IMR-90 (cell line): ENCODE data around the gene CENPVL2. TPM values are rescaled to one million over a fixed set of nuclear protein-coding genes. Genes with fewer than 3 reads are reported as not detected.

Experiments
- ATAC-seq: fragments of 200-7000 bp; cut with Tn5 transposase; 2 replicates; pipeline ENCODE4 v1.9.1; 2020; ENCODE audit warnings: low read depth, mild to moderate bottlenecking, moderate library complexity
- BruUV-seq: library from RNA; stranded (reverse); fragments of 400-500 nt; replicated peaks from 2 replicates; lab custom pipeline; 2021; lab: Mats Ljungman, UMichigan
- CTCF ChIA-PET: fragments of 300-600 bp; formaldehyde crosslinking; extraction: SDS; loops from one replicate; lab custom pipeline; 2021; ENCODE audit warnings: antibody characterized with exemption; lab: Yijun Ruan, JAX
- POLR2A ChIA-PET: fragments of 300-600 bp; sonication (Branson Sonifier 250); formaldehyde crosslinking; loops from one replicate; lab custom pipeline; 2022; ENCODE audit warnings: antibody characterized with exemption; ENCODE audit not compliant: unreplicated experiment; lab: Charles Lee
- DNase-seq: peaks from one replicate; pipeline ENCODE4 v3.0.0; 2013
- H2AFZ ChIP-seq: replicated peaks from 2 replicates; pipeline ENCODE3; 2013; ENCODE audit warnings: low read length, mild to moderate bottlenecking; ENCODE audit not compliant: poor library complexity
- H2AK5ac ChIP-seq: 2 replicates; pipeline ENCODE4 v1.6.1; 2013; ENCODE audit warnings: low read depth, low read length, inconsistent platforms
- H2AK9ac ChIP-seq: replicated peaks from 2 replicates; pipeline ENCODE3; 2013; ENCODE audit warnings: mild to moderate bottlenecking, low read depth, low read length, moderate library complexity; ENCODE audit not compliant: poor library complexity
- H2BK120ac ChIP-seq: 2 replicates; pipeline ENCODE4 v1.6.1; 2013; ENCODE audit warnings: low read depth, low read length, inconsistent platforms
- H2BK15ac ChIP-seq: 3 replicates; pipeline ENCODE4 v1.6.1; 2013; ENCODE audit warnings: low read depth, low read length, inconsistent platforms
- H2BK20ac ChIP-seq: 2 replicates; pipeline ENCODE4 v1.6.1; 2013; ENCODE audit warnings: low read depth, mild to moderate bottlenecking, inconsistent platforms, low read length, moderate library complexity
- H2BK5ac ChIP-seq: 2 replicates; pipeline ENCODE4 v1.6.1; 2013; ENCODE audit warnings: mild to moderate bottlenecking, low read depth, low read length, inconsistent platforms; ENCODE audit not compliant: poor library complexity, severe bottlenecking
- H3K14ac ChIP-seq: replicated peaks from 2 replicates; pipeline ENCODE4 v1.6.1; 2013; ENCODE audit warnings: low read depth, low read length, inconsistent platforms
- H3K18ac ChIP-seq: 2 replicates; pipeline ENCODE4 v1.6.1; 2013; ENCODE audit warnings: low read depth, low read length, control low read depth
- H3K23ac ChIP-seq: 2 replicates; pipeline ENCODE4 v1.6.1; 2013; ENCODE audit warnings: low read depth, low read length, inconsistent platforms
- H3K27ac ChIP-seq: 2 replicates; pipeline ENCODE4 v1.5.1; 2013; ENCODE audit warnings: mild to moderate bottlenecking, control low read depth, low read length; ENCODE audit not compliant: insufficient read depth
- H3K27me3 ChIP-seq: 2 replicates; pipeline ENCODE4 v1.6.1; 2013; ENCODE audit warnings: low read length; ENCODE audit not compliant: control insufficient read depth, insufficient read depth
- H3K36me3 ChIP-seq: 2 replicates; pipeline ENCODE4 v1.6.1; 2013; ENCODE audit warnings: low read length, mixed read lengths; ENCODE audit not compliant: control insufficient read depth, insufficient read depth
- H3K4ac ChIP-seq: 2 replicates; pipeline ENCODE4 v1.6.1; 2013; ENCODE audit warnings: low read depth, low read length, inconsistent platforms
- H3K4me1 ChIP-seq: 2 replicates; pipeline ENCODE4 v1.6.1; 2013; ENCODE audit warnings: low read length, mixed read lengths; ENCODE audit not compliant: control insufficient read depth, insufficient read depth
- H3K4me2 ChIP-seq: 2 replicates; pipeline ENCODE4 v1.6.1; 2013; ENCODE audit warnings: low read depth, mild to moderate bottlenecking, control low read depth, low read length, moderate library complexity
- H3K4me3 ChIP-seq: 2 replicates; pipeline ENCODE4 v1.5.1; 2013; ENCODE audit warnings: low read depth, mild to moderate bottlenecking, control low read depth, low read length, moderate library complexity; ENCODE audit not compliant: insufficient read depth
- H3K56ac ChIP-seq: 2 replicates; pipeline ENCODE4 v1.6.1; 2013; ENCODE audit warnings: low read length, inconsistent platforms; ENCODE audit not compliant: insufficient read depth; ENCODE audit errors: extremely low read depth
- H3K79me1 ChIP-seq, 2 experiments: 2 replicates each; pipeline ENCODE4 v1.6.1; 2013; ENCODE audit warnings: low read length in 2 of 2, inconsistent platforms in 1 of 2, low read depth in 1 of 2
- H3K9ac ChIP-seq: 2 replicates; pipeline ENCODE4 v1.6.1; 2013; ENCODE audit warnings: low read depth, low read length, control low read depth
- H3K9me1 ChIP-seq: 2 replicates; pipeline ENCODE4 v1.6.1; 2013; ENCODE audit warnings: low read length, inconsistent platforms; ENCODE audit not compliant: insufficient read depth
- H3K9me3 ChIP-seq: 2 replicates; pipeline ENCODE4 v1.6.1; 2013; ENCODE audit warnings: low read length; ENCODE audit not compliant: control insufficient read depth, insufficient read depth
- H4K20me1 ChIP-seq: 2 replicates; pipeline ENCODE4 v1.6.1; 2013; ENCODE audit warnings: low read length, inconsistent platforms; ENCODE audit not compliant: insufficient read depth
- H4K5ac ChIP-seq: 2 replicates; pipeline ENCODE4 v1.6.1; 2013; ENCODE audit warnings: mild to moderate bottlenecking, low read depth, low read length, control low read depth
- H4K8ac ChIP-seq, 2 experiments: 2 replicates each; pipeline ENCODE4 v1.6.1; 2013; ENCODE audit warnings: low read depth in 2 of 2, low read length in 2 of 2, control low read depth in 1 of 2, inconsistent platforms in 1 of 2
- H4K91ac ChIP-seq: 2 replicates; pipeline ENCODE4 v1.6.1; 2013; ENCODE audit warnings: low read depth, low read length, inconsistent platforms; ENCODE audit not compliant: insufficient read depth
- BHLHE40 ChIP-seq: fragments of 150-350 bp; IDR thresholded peaks from 2 replicates; pipeline ENCODE4 v1.6.1; 2016; ENCODE audit warnings: mild to moderate bottlenecking, low read depth, low read length
- CEBPB ChIP-seq: IDR thresholded peaks from 2 replicates; pipeline ENCODE4 v1.6.1; 2012; ENCODE audit warnings: low read depth, low read length, improper control_type of control experiment
- CHD1 ChIP-seq: IDR thresholded peaks from 2 replicates; pipeline ENCODE4 v1.6.1; 2012; ENCODE audit warnings: low read depth, low read length, improper control_type of control experiment
- CTCF ChIP-seq: conservative IDR thresholded peaks from 2 replicates; pipeline ENCODE4 v1.5.1; 2012; ENCODE audit warnings: mild to moderate bottlenecking, low read depth, low read length, improper control_type of control experiment
- ELK1 ChIP-seq: fragments of 150-350 bp; IDR thresholded peaks from 2 replicates; pipeline ENCODE4 v1.6.1; 2016; ENCODE audit warnings: low read depth, mild to moderate bottlenecking, low read length, moderate library complexity, borderline replicate concordance
- FOS ChIP-seq: fragments of 150-350 bp; IDR thresholded peaks from 2 replicates; pipeline ENCODE4 v1.6.1; 2016; ENCODE audit warnings: low read depth, low read length
- MAFK ChIP-seq: IDR thresholded peaks from 2 replicates; pipeline ENCODE4 v1.6.1; 2012; ENCODE audit warnings: low read depth, low read length, improper control_type of control experiment
- MAZ ChIP-seq: IDR thresholded peaks from 2 replicates; pipeline ENCODE4 v1.6.1; 2012; ENCODE audit warnings: low read depth, mild to moderate bottlenecking, low read length, improper control_type of control experiment, moderate library complexity, borderline replicate concordance
- MXI1 ChIP-seq: IDR thresholded peaks from 2 replicates; pipeline ENCODE4 v1.6.1; 2012; ENCODE audit warnings: low read depth, mild to moderate bottlenecking, low read length, moderate library complexity, borderline replicate concordance
- NFE2L2 ChIP-seq: fragments of 150-350 bp; IDR thresholded peaks from 2 replicates; pipeline ENCODE4 v1.6.1; 2016; ENCODE audit warnings: low read depth, mild to moderate bottlenecking, low read length
- POLR2A ChIP-seq: IDR thresholded peaks from 2 replicates; pipeline ENCODE4 v1.6.1; 2012; ENCODE audit warnings: mild to moderate bottlenecking, low read depth, low read length
- RAD21 ChIP-seq: IDR thresholded peaks from 2 replicates; pipeline ENCODE4 v1.6.1; 2012; ENCODE audit warnings: low read length, improper control_type of control experiment
- RCOR1 ChIP-seq: IDR thresholded peaks from 2 replicates; pipeline ENCODE4 v1.6.1; 2012; ENCODE audit warnings: mild to moderate bottlenecking, low read length, improper control_type of control experiment; ENCODE audit not compliant: insufficient replicate concordance
- RFX5 ChIP-seq: IDR thresholded peaks from 2 replicates; pipeline ENCODE4 v1.8.0; 2012; ENCODE audit warnings: low read depth, mild to moderate bottlenecking, low read length, moderate library complexity
- SMC3 ChIP-seq: fragments of 150-350 bp; IDR thresholded peaks from 2 replicates; pipeline ENCODE4 v1.6.1; 2016; ENCODE audit warnings: low read depth, mild to moderate bottlenecking, antibody characterized with exemption, low read length, moderate library complexity
- USF2 ChIP-seq: fragments of 150-350 bp; IDR thresholded peaks from 2 replicates; pipeline ENCODE4 v1.6.1; 2017; ENCODE audit warnings: mild to moderate bottlenecking, antibody characterized with exemption, low read length, low read depth
- dilution Hi-C: fragments of 300-500 bp; cut with HindIII; formaldehyde crosslinking; loops from one replicate; pipeline ENCODE4 v1.14.3; 2018; ENCODE audit warnings: low sequenced_read_pairs; ENCODE audit not compliant: unreplicated experiment
- in situ Hi-C: fragments of 300-500 bp; cut with MboI; formaldehyde crosslinking; loops from 3 replicates; pipeline ENCODE4 v1.14.3; 2019; ENCODE audit warnings: low sequenced_read_pairs, inconsistent platforms, mixed read lengths
- intact Hi-C: fragments of 100-400 bp; cut with micrococcal nuclease; formaldehyde crosslinking; loops from 2 replicates; pipeline ENCODE4 v1.10.0; 2022
- polyA plus RNA-seq, 3 experiments: library from polyadenylated mRNA; depleted of rRNA; stranded (reverse); fragments of >200 nt; gene quantifications; 2 replicates each; pipeline ENCODE4 v1.2.3, GENCODE V29; 2012; ENCODE audit warnings: low replicate concordance in 1 of 3
- total RNA-seq: library from RNA; depleted of rRNA; stranded (reverse); fragments of >200 nt; gene quantifications from 2 replicates; pipeline ENCODE4 v1.2.3, GENCODE V29; 2012

Gene CENPVL2
- total and polyA plus RNA-seq, 2 of the 4 experiments (the other 2 are of a cell fraction), result not detected

- TF ChIP-seq CEBPB, result no peak
- no peak for TF ChIP-seq ELK1
- no peak for TF ChIP-seq POLR2A
- no peak for TF ChIP-seq MAFK
- no peak for TF ChIP-seq SMC3
- no peak for TF ChIP-seq RFX5
- no peak for TF ChIP-seq MAZ
- no peak for TF ChIP-seq CHD1
- TF ChIP-seq USF2, result no peak
- TF ChIP-seq NFE2L2, result no peak
- no peak for TF ChIP-seq RCOR1
- TF ChIP-seq BHLHE40, result no peak
- TF ChIP-seq FOS, result no peak
- TF ChIP-seq CTCF, result no peak
- TF ChIP-seq MXI1, result no peak
- no peak for TF ChIP-seq RAD21
- Histone ChIP-seq H3K36me3 (no peaks in the 10 kb centered on the region), H3K14ac (no peak overlapping the region), H3K9me3 (no peaks in the 10 kb centered on the region), H3K18ac (no peak overlapping the region), H3K4ac (no peak overlapping the region), H3K9me1 (no peaks in the 10 kb centered on the region), H2BK15ac (no peak overlapping the region), H2AK9ac (no peak overlapping the region), H2BK120ac (no peak overlapping the region), H3K27me3 (peaks cover 15% of the 10 kb centered on the region), H2AK5ac (no peak overlapping the region), H4K20me1 (no peaks in the 10 kb centered on the region; the same call in 1 of the 2 replicates), H2BK5ac (no peak overlapping the region), H4K8ac (no peak overlapping the region), H3K79me1 (no peaks in the 10 kb centered on the region), H3K56ac (no peak overlapping the region), H3K4me3 (no peak overlapping the region), H2AFZ (no peak overlapping the region), H4K91ac (no peak overlapping the region), H3K4me1 (no peaks in the 10 kb centered on the region), H3K4me2 (no peak overlapping the region), H3K23ac (no peak overlapping the region), H3K9ac (no peak overlapping the region), H3K27ac (no peak overlapping the region), H4K5ac (no peak overlapping the region), H2BK20ac (no peak overlapping the region)
- DNase-seq (no peak), ATAC-seq (no peak)
- dilution Hi-C loops, result no loop called here
- BruUV-seq, result no TSS peak
- CTCF ChIA-PET, result no interaction called here
- in situ Hi-C loops, result no loop called here
- intact Hi-C loops, result no loop called here
- POLR2A ChIA-PET, result no interaction called here
Observed at GRCh38 chrX:51728202-51728601, 45.6 kb upstream of the CENPVL2 start.
